Neuronal stem cell (in vitro differentiated cells): ENCODE results near the gene ACOT8.

Experiments
- DNase-seq: peaks from one replicate; pipeline ENCODE4 v3.0.0-alpha.2; 2013; ENCODE audit warnings: low spot score
- H2AFZ ChIP-seq: one replicate; pipeline ENCODE4 v1.6.1; 2013; ENCODE audit warnings: mild to moderate bottlenecking, low read length, inconsistent platforms
- H2AK5ac ChIP-seq: 2 replicates; pipeline ENCODE4 v1.6.1; 2013; ENCODE audit warnings: low read depth, mild to moderate bottlenecking, inconsistent platforms, low read length, moderate library complexity, mixed read lengths
- H2BK120ac ChIP-seq: 2 replicates; pipeline ENCODE4 v1.6.1; 2013; ENCODE audit warnings: low read depth, mild to moderate bottlenecking, inconsistent platforms, low read length, moderate library complexity, mixed read lengths
- H2BK12ac ChIP-seq: one replicate; pipeline ENCODE4 v1.6.1; 2013; ENCODE audit warnings: low read length, inconsistent platforms
- H2BK15ac ChIP-seq: 2 replicates; pipeline ENCODE4 v1.6.1; 2013; ENCODE audit warnings: mild to moderate bottlenecking, low read length, inconsistent platforms, mixed read lengths
- H2BK5ac ChIP-seq: one replicate; pipeline ENCODE4 v1.6.1; 2013; ENCODE audit warnings: inconsistent platforms, mild to moderate bottlenecking, low read length, moderate library complexity
- H3K14ac ChIP-seq: one replicate; pipeline ENCODE4 v1.6.1; 2013; ENCODE audit warnings: low read length, inconsistent platforms
- H3K18ac ChIP-seq: 2 replicates; pipeline ENCODE4 v1.6.1; 2013; ENCODE audit warnings: low read length, inconsistent platforms
- H3K23ac ChIP-seq: 2 replicates; pipeline ENCODE4 v1.6.1; 2013; ENCODE audit warnings: low read depth, mild to moderate bottlenecking, mixed read lengths, low read length, inconsistent platforms; ENCODE audit not compliant: poor library complexity
- H3K27ac ChIP-seq: replicated peaks from 3 replicates; pipeline ENCODE4 v1.5.1; 2013; ENCODE audit warnings: low read length, inconsistent platforms
- H3K27me3 ChIP-seq, 3 experiments: 2 replicates each; pipeline ENCODE4 v1.6.1; 2013; ENCODE audit warnings: low read length in 3 of 3, mild to moderate bottlenecking in 2 of 3, inconsistent platforms in 1 of 3, low read depth in 1 of 3, mixed read lengths in 1 of 3, moderate library complexity in 1 of 3; ENCODE audit not compliant: control insufficient read depth in 3 of 3, insufficient read depth in 3 of 3
- H3K36me3 ChIP-seq, 2 donors: replicated peaks in 1 of 2; 2 replicates each; pipeline ENCODE4 v1.6.1; 2013; ENCODE audit warnings: low read length in 2 of 2; ENCODE audit not compliant: control insufficient read depth in 2 of 2, insufficient read depth in 2 of 2
- H3K4ac ChIP-seq: 2 replicates; pipeline ENCODE4 v1.6.1; 2013; ENCODE audit warnings: inconsistent platforms, mild to moderate bottlenecking, low read length, moderate library complexity
- H3K4me1 ChIP-seq, 2 donors: 1 replicate in 1 of 2; 2 replicates in 1 of 2; pipeline ENCODE4 v1.6.1; 2013; ENCODE audit warnings: low read length in 2 of 2, low read depth in 1 of 2; ENCODE audit not compliant: control insufficient read depth in 2 of 2, insufficient read depth in 1 of 2
- H3K4me2 ChIP-seq: one replicate; pipeline ENCODE4 v1.6.1; 2013; ENCODE audit warnings: mild to moderate bottlenecking, low read length, inconsistent platforms; ENCODE audit not compliant: insufficient read depth, poor library complexity, severe bottlenecking
- H3K4me3 ChIP-seq, 2 donors: 2 replicates each; pipeline ENCODE4 v1.5.1; 2013; ENCODE audit warnings: low read length in 2 of 2, mild to moderate bottlenecking in 2 of 2, inconsistent platforms in 1 of 2, moderate library complexity in 1 of 2
- H3K79me1 ChIP-seq: one replicate; pipeline ENCODE4 v1.6.1; 2013; ENCODE audit warnings: low read depth, mild to moderate bottlenecking, inconsistent platforms, low read length, moderate library complexity
- H3K9ac ChIP-seq: one replicate; pipeline ENCODE4 v1.6.1; 2013; ENCODE audit warnings: mild to moderate bottlenecking, low read depth, low read length, inconsistent platforms; ENCODE audit not compliant: poor library complexity
- H3K9me3 ChIP-seq, 2 donors: replicated peaks in 1 of 2; 2 replicates each; pipeline versions ENCODE3 to v1.6.1; 2013; ENCODE audit warnings: low read length in 2 of 2, mild to moderate bottlenecking in 2 of 2, inconsistent platforms in 1 of 2, low read depth in 1 of 2, mixed read lengths in 1 of 2, moderate library complexity in 1 of 2; ENCODE audit not compliant: control insufficient read depth in 2 of 2, insufficient read depth in 1 of 2
- H4K8ac ChIP-seq: one replicate; pipeline ENCODE4 v1.6.1; 2013; ENCODE audit warnings: low read depth, mild to moderate bottlenecking, inconsistent platforms, low read length, moderate library complexity
- H4K91ac ChIP-seq: one replicate; pipeline ENCODE4 v1.6.1; 2013; ENCODE audit warnings: low read length, low read depth, mild to moderate bottlenecking, inconsistent platforms; ENCODE audit not compliant: poor library complexity
- WGBS, 2 donors: extraction: QIAGEN DNeasy Blood & Tissue Kit; methylation state at CpG; one replicate each; pipeline ENCODE4 v1.1.7; 2013; ENCODE audit warnings: missing lambda C conversion rate in 2 of 2, mixed read lengths in 1 of 2; ENCODE audit not compliant: insufficient read length in 2 of 2, insufficient replicate concordance in 1 of 2; ENCODE audit errors: extremely low coverage in 2 of 2; 5-methylcytosine and 5-hydroxymethylcytosine counted together

The ACOT8 gene

GRCh38 chr20:45897692-45898091 is 40.5 kb upstream of the ACOT8 start:
- Histone ChIP-seq H2AK5ac (no peak overlapping the region), H4K91ac (no peak overlapping the region), H3K4me2 (no peak overlapping the region), H2BK12ac (no peak overlapping the region), H3K36me3 (peaks cover 27 to 78% of the 10 kb centered on the region in 2 donors), H2BK5ac (no peak overlapping the region), H2BK120ac (no peak overlapping the region), H4K8ac (peak overlapping the region; percentile 20), H3K9me3 (no peaks in the 10 kb centered on the region), H3K27ac (no peak overlapping the region), H3K23ac (no peak overlapping the region), H2AFZ (no peak overlapping the region), H3K9ac (no peak overlapping the region), H2BK15ac (no peak overlapping the region), H3K18ac (no peak overlapping the region), H3K27me3 (no peaks in the 10 kb centered on the region), H3K4me3 (no peak overlapping the region), H3K4ac (no peak overlapping the region), H3K14ac (no peak overlapping the region), H3K79me1 (peaks cover 2% of the 10 kb centered on the region), H3K4me1 (no peaks in the 10 kb centered on the region)
- WGBS, 2 donors, result no CpG with 5 or more reads among the region's 7 CpGs
- no peak for DNase-seq

GRCh38 chr20:45897289-45897688 is 40.1 kb upstream of the ACOT8 start:
- Histone ChIP-seq H2BK120ac (no peak overlapping the region), H3K4me2 (no peak overlapping the region), H3K4me3 (no peak overlapping the region), H3K27me3 (no peaks in the 10 kb centered on the region), H3K18ac (no peak overlapping the region), H3K9ac (no peak overlapping the region), H3K36me3 (peaks cover 24 to 76% of the 10 kb centered on the region in 2 donors), H2AFZ (no peak overlapping the region), H3K14ac (no peak overlapping the region), H2BK12ac (no peak overlapping the region), H3K23ac (no peak overlapping the region), H3K9me3 (no peaks in the 10 kb centered on the region), H2AK5ac (no peak overlapping the region), H2BK5ac (no peak overlapping the region), H3K4ac (no peak overlapping the region), H3K27ac (no peak overlapping the region), H3K79me1 (peaks cover 2% of the 10 kb centered on the region), H4K91ac (no peak overlapping the region), H4K8ac (no peak overlapping the region), H3K4me1 (no peaks in the 10 kb centered on the region), H2BK15ac (no peak overlapping the region)
- DNase-seq, result no peak
- WGBS, 2 donors, result no CpG with 5 or more reads among the region's 2 CpGs

GRCh38 chr20:45896641-45897161 is 39.5 kb upstream of the ACOT8 start:
- no CpG with 5 or more reads among the region's 14 CpGs for WGBS, 2 donors
- Histone ChIP-seq H4K8ac (no peak overlapping the region), H3K18ac (no peak overlapping the region), H3K23ac (no peak overlapping the region), H2BK5ac (no peak overlapping the region), H3K4me2 (no peak overlapping the region), H3K4ac (no peak overlapping the region), H3K9me3 (no peaks in the 10 kb centered on the region), H3K27me3 (no peaks in the 10 kb centered on the region), H3K36me3 (peaks cover 19 to 70% of the 10 kb centered on the region in 2 donors), H3K27ac (no peak overlapping the region), H2BK12ac (no peak overlapping the region), H4K91ac (no peak overlapping the region), H3K4me3 (no peak overlapping the region), H3K9ac (no peak overlapping the region), H2BK120ac (no peak overlapping the region), H2BK15ac (no peak overlapping the region), H3K4me1 (peaks cover 1 to 3% of the 10 kb centered on the region in 2 donors), H2AFZ (no peak overlapping the region), H3K79me1 (no peaks in the 10 kb centered on the region), H3K14ac (no peak overlapping the region), H2AK5ac (no peak overlapping the region)
- DNase-seq, result no peak

GRCh38 chr20:45894797-45895196 is 37.6 kb upstream of the ACOT8 start:
- Histone ChIP-seq H3K36me3 (peaks cover 15 to 54% of the 10 kb centered on the region in 2 donors), H2BK15ac (no peak overlapping the region), H3K4me2 (no peak overlapping the region), H2BK12ac (no peak overlapping the region), H3K18ac (no peak overlapping the region), H2BK120ac (no peak overlapping the region), H3K4me1 (peaks cover 5 to 6% of the 10 kb centered on the region in 2 donors), H3K79me1 (peaks cover 2% of the 10 kb centered on the region), H3K27ac (no peak overlapping the region), H4K8ac (no peak overlapping the region), H2AFZ (no peak overlapping the region), H3K23ac (peak overlapping the region; percentile 10), H3K9ac (no peak overlapping the region), H2AK5ac (no peak overlapping the region), H4K91ac (no peak overlapping the region), H3K27me3 (peaks cover 0 to 7% (median 0%) of the 10 kb centered on the region in 3 experiments), H3K4ac (no peak overlapping the region), H2BK5ac (peak overlapping the region; percentile 42), H3K14ac (no peak overlapping the region), H3K4me3 (no peak overlapping the region), H3K9me3 (no peaks in the 10 kb centered on the region)
- WGBS, 2 donors, result no CpG with 5 or more reads among the region's 12 CpGs
- no peak for DNase-seq
